ENCODE data around the gene ZNF529. TPM values are rescaled to one million over a fixed set of nuclear protein-coding genes. Genes with fewer than 3 reads are reported as not detected.

The ZNF529 gene
- total RNA-seq, 1 donor from 2014 or later: 19.7 TPM

- Mint-ChIP-seq H3K27me3 (no peaks in the 10 kb centered on the region), H3K9me3 (ENCODE audit: low read depth) (peaks cover 47% of the 10 kb centered on the region), H3K36me3 (ENCODE audit: insufficient read depth) (peaks cover 79% of the 10 kb centered on the region), H3K4me3 (ENCODE audit: low read depth) (no peak overlapping the region), H3K4me1 (ENCODE audit: low read depth) (no peaks in the 10 kb centered on the region), H3K27ac (no peak overlapping the region)
- DNase-seq (ENCODE audit: low spot score, unreplicated experiment): no peak
- TF ChIP-seq, protein P1, sequence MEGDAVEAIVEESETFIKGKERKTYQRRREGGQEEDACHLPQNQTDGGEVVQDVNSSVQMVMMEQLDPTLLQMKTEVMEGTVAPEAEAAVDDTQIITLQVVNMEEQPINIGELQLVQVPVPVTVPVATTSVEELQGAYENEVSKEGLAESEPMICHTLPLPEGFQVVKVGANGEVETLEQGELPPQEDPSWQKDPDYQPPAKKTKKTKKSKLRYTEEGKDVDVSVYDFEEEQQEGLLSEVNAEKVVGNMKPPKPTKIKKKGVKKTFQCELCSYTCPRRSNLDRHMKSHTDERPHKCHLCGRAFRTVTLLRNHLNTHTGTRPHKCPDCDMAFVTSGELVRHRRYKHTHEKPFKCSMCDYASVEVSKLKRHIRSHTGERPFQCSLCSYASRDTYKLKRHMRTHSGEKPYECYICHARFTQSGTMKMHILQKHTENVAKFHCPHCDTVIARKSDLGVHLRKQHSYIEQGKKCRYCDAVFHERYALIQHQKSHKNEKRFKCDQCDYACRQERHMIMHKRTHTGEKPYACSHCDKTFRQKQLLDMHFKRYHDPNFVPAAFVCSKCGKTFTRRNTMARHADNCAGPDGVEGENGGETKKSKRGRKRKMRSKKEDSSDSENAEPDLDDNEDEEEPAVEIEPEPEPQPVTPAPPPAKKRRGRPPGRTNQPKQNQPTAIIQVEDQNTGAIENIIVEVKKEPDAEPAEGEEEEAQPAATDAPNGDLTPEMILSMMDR (IDR thresholded peaks at IDR 0.05; ENCODE audit: unreplicated experiment): no peak
These were observed 8.7 kb downstream of the ZNF529 start for GRCh38 chr19:36564391-36564790.

- no peak for DNase-seq (ENCODE audit: low spot score, unreplicated experiment)
- H3K27me3 Mint-ChIP-seq: no peaks in the 10 kb centered on the region
These were observed 25.9 kb downstream of the ZNF529 start for GRCh38 chr19:36547001-36547732.

DNA sequence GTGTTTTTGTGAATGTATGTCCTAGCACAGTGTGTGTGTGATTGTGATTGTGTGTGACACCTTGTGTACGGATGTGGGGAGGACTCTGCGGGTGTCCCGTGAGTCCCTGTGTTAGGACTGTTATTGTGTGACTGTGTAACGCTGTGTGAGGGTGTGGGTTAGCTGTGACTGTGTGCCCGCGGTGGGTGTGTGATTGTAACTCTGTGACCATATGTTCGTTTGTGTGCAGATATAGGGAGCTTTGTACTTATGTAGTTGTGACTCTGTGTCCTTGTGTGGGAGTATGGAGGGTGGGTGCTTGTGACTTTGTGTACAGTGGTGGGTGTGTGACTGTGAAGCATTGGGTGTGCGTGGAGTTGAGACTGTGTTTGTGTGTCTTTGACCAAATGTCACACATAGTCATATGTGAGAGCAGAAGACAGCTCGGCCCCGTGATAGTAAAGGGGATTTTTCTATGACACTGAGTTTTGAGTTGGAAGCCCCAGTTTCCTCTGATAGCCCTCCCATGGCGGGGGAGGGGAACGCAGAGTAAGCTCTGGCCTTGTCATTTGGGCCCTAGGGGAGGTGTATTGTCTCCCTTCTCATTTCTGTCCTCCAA, 44.1 kb downstream of the ZNF529 start:
- H3K27ac Mint-ChIP-seq: peak overlapping the region; percentile 100
- peaks cover 8% of the 10 kb centered on the region for H3K4me1 Mint-ChIP-seq (ENCODE audit: low read depth)
- DNase-seq (ENCODE audit: low spot score, unreplicated experiment): no peak
- H3K27me3 Mint-ChIP-seq: no peaks in the 10 kb centered on the region
- H3K4me3 Mint-ChIP-seq (ENCODE audit: low read depth): peak overlapping the region; percentile 97
- H3K36me3 Mint-ChIP-seq (ENCODE audit: insufficient read depth): peaks cover 55% of the 10 kb centered on the region
- TF ChIP-seq, protein P1 (IDR thresholded peaks at IDR 0.05; ENCODE audit: unreplicated experiment): no peak
- H3K9me3 Mint-ChIP-seq (ENCODE audit: low read depth): peaks cover 21% of the 10 kb centered on the region

More at GRCh38 chr19:36547001-36547732, 25.9 kb downstream of the ZNF529 start:
- H3K4me1 Mint-ChIP-seq (ENCODE audit: low read depth): no peaks in the 10 kb centered on the region
- peaks cover 91% of the 10 kb centered on the region for H3K36me3 Mint-ChIP-seq (ENCODE audit: insufficient read depth)
- no peak overlapping the region for H3K27ac Mint-ChIP-seq
- TF ChIP-seq, protein P1 (IDR thresholded peaks at IDR 0.05; ENCODE audit: unreplicated experiment): no peak
- peaks cover 72% of the 10 kb centered on the region for H3K9me3 Mint-ChIP-seq (ENCODE audit: low read depth)
- H3K4me3 Mint-ChIP-seq (ENCODE audit: low read depth): no peak overlapping the region

DNA sequence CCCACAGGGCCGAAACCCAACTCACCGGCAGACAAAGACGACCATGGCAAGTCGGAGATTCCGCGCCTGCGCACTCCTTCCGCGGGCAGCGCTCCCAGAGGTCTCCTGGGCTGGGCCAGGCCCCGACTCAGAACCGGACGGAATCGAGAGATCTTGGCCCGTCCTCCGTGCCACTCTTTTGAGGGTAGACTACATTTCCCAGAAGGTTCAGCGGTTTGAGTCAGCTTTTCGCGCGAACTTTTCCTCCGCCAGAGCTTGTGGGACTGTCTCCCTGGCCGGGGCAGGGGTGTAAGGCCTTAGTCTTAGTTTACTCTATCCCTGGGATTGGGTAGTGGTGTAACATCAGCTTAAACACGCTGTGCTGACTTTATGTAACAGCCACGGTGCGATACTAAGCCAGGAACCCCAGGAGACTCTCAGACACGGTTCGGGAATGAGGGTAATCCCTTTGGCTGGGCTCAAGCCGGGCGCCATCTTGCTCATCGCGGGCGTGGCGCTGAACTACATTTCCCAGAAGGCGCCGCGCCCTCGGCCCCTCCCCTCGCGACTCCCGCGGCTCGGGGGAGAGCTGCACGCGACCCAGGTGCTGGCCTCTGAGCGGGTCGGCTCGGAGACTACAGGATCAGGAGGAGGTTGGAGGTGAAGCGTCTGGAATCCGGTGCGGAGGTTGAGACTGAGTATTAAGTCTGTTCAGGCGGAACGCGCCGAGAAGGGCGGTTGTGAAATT, 44.7 kb downstream of the ZNF529 start, which contains the start of gene ZNF260:
ZNF260 (minus strand) TSS at position 78 of the 727 bp plus-strand sequence. CDS start 13,033 bp downstream, outside the sequence.
- TF ChIP-seq, protein P1 (IDR thresholded peaks at IDR 0.05; ENCODE audit: unreplicated experiment): no peak
- Mint-ChIP-seq H3K36me3 (ENCODE audit: insufficient read depth) (peaks cover 54% of the 10 kb centered on the region), H3K4me1 (ENCODE audit: low read depth) (peaks cover 8% of the 10 kb centered on the region)

DNA sequence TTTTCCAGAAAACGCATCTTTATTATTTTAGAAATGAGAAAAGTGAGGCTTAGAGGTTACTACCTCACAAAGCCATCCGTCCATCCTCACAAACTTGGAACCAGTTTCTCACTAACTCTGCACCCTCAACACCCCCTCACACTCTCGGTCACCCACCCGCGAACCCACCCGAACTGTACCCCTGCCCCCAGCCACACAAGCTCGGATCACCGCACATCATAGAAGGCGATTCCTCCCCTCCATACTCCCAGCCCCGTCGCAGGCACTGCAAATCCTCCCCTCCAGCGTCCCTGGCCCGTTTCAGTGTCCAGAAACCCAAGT, 45.3 kb downstream of the ZNF529 start:
- DNase-seq (ENCODE audit: low spot score, unreplicated experiment): no peak
- H3K36me3 Mint-ChIP-seq (ENCODE audit: insufficient read depth): peaks cover 56% of the 10 kb centered on the region
- peak overlapping the region; percentile 100 for H3K27ac Mint-ChIP-seq
- peaks cover 8% of the 10 kb centered on the region for H3K4me1 Mint-ChIP-seq (ENCODE audit: low read depth)
- TF ChIP-seq, protein P1 (IDR thresholded peaks at IDR 0.05; ENCODE audit: unreplicated experiment): no peak
- no peaks in the 10 kb centered on the region for H3K27me3 Mint-ChIP-seq
- peaks cover 21% of the 10 kb centered on the region for H3K9me3 Mint-ChIP-seq (ENCODE audit: low read depth)
- H3K4me3 Mint-ChIP-seq (ENCODE audit: low read depth): peak overlapping the region; percentile 97

More for the DNA sequence above, 44.7 kb downstream of the ZNF529 start, which contains the start of gene ZNF260:
- peak within 1 kb of the TSS; percentile 97 for H3K4me3 Mint-ChIP-seq (ENCODE audit: low read depth)
- peaks cover 20% of the 10 kb centered on the region for H3K9me3 Mint-ChIP-seq (ENCODE audit: low read depth)
- DNase-seq (ENCODE audit: low spot score, unreplicated experiment): peak; percentile 91
- peak within 1 kb of the TSS; percentile 100 for H3K27ac Mint-ChIP-seq
- H3K27me3 Mint-ChIP-seq: no peaks in the 10 kb centered on the region

Data from progenitor cell of endocrine pancreas (in vitro differentiated cells).